HG03571 (cell line): Measurements from ENCODE around the gene CTSD.

Experiments used
- ATAC-seq: cut with Tn5 transposase; IDR thresholded peaks from one replicate; pipeline ENCODE4 v1.9.1; 2021; ENCODE audit not compliant: unreplicated experiment

The CTSD gene

DNA sequence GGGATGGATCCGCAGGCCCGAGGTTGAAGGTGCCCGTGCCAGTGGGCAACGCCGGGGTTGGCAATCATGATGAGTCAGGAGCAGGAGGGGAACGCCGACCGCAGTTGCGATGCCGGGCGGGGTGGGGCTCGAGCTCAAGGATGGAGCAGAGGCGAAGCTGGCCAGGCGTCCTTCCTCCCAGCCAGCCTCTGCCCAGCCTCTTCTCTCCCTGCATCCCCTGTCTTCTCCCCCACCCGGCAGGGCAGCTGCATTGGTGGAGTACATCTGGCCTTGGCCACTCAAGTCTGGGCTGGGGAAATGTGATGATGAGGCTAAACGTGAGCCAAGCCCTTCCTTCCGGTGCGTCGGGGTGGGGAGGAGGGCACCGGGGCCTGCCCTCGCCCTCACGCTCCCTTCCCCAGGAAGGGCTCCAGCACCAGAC lies 17.2 kb downstream of the CTSD start:
- no peak for ATAC-seq

DNA sequence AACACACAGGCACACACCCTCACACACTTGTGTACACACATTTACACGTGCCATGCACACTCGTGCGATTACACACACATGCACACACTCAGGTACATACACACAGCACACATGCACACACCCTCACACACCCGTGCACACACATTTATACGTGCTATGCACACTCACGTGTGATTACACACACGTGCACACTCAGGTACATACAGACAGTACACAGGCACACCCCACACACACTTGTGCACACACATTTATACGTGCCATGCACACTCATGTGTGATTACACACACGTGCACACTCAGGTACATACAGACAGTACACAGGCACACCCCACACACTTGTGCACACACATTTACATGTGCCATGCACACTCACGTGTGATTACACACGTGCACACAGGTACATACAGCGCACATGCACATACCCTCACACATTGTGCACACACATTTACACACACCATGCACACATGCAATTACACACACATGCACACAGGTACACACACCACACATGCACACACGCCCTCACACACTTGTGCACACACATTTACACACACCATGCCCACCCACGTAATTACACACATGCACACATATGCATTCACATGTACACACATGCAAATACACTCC lies 17.9 kb downstream of the CTSD start:
- no peak for ATAC-seq

DNA sequence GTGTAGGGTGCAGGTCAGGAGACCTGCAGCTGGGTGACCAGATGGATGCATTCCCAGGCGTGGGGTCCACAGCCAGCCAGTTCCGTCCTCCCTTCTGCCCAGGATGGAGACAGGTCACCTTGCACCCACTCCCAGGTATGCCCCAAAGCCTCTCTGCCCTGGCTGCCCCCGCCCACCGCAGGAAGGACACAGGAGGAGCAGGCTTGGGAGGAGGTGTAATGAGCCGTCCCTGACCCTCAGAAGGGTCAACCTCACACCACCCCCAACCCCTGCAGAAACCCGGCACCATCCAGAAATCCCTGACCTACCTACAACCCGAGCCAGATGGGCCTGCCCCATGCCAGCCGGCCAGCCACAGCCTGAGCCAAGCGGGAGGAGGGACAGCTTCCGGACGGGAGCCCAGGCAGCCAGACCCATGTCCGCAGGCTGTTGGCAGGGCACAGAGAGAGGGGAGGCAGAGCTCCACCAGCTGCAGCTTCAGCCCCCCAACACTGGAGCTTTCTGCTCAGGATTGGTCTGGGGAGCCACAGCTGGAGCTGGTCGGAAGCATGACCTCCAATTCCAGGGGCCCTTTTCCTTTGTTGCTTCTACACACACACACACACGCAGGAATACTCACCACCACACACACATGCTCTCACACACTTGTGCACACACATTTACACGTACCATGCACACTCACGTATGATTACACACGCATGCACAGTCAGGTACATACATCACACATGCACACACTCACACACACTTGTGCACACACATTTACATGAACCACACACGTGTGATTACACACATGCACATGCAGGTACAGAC lies 18.6 kb downstream of the CTSD start:
- ATAC-seq = no peak

GRCh38 chr11:1744137-1744886 lies 19.4 kb downstream of the CTSD start:
- no peak for ATAC-seq

- ATAC-seq = no peak
Observed at GRCh38 chr11:1743585-1744136, 20.1 kb downstream of the CTSD start.

GRCh38 chr11:1742869-1743584 lies 20.7 kb downstream of the CTSD start:
- ATAC-seq = no peak

DNA sequence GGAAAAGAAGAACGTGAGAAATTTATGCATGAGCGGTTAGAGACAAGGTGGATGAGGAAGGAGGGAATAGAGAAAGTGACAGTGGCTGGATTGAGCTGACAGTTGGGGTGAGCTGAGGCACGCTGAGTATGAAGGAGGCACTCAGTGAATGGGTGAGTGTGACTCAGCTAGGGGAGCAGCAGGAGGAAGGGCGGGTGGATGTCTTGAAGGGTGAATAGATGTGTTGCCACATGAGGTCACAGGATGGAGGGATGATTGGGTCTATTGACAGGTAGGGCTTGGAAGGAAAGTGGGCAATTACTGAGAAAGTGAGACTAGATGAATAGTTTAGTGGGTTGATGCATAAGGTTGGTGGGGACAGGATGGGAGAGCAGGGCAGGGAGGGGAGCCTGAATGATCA lies 21.4 kb downstream of the CTSD start:
- ATAC-seq = no peak

GRCh38 chr11:1741741-1742140 lies 22.0 kb downstream of the CTSD start:
- ATAC-seq = no peak

- no peak for ATAC-seq
Observed at GRCh38 chr11:1740786-1741530, 22.8 kb downstream of the CTSD start.

DNA sequence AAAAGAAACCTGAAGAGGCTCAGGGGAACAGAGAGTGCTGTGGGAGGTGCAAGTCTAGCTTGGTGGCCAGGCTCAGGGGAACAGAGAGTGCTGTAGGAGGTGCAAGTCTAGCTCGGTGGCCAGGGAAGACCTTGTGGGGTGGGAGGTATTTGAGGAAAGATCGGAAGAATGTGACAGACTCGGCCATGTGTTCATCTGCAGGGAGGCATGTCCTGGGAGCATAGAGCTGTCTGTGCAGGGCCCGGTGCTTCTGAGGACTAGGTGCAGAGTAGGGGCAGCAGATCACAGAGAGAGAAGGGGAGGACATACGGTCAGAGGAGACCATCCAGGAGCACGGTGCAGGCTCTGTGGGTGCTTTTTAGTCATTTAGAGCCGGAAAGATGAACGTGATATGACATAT lies 24.2 kb downstream of the CTSD start:
- ATAC-seq = no peak

GRCh38 chr11:1738380-1738779 lies 25.3 kb downstream of the CTSD start:
- no peak for ATAC-seq

DNA sequence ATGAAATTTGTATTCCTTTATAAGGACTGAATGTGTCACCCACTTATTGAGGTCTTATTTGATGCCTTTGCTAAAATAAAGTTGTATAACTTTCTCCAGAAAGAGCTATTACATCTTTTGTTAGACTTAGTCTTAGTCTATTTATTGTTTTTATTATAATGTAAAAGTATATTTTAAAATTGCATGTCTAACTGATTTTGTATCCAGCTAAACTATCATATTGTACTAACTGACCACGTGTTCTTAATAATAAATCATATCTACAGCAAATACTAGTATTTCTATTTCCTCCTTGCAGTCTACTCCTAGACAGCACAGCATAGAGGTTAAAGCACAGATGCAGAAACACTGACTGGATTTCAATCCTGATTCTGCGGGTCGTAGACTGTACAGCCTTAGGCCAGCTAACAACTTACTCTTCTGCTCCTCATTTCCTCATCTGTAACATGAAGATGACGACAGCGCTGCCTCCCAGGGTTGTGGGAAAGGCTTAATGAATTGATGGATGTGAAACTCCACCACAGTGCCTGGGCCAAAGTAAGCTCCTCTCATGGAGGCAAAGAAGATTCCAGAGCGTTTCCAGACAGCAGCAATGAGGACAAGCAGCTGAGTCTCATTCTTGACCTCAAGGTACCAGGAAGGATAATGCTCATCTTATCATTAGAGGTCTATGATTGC lies 26.5 kb downstream of the CTSD start:
- ATAC-seq = no peak

- no peak for ATAC-seq
Observed at GRCh38 chr11:1736447-1736992, 27.2 kb downstream of the CTSD start.

DNA sequence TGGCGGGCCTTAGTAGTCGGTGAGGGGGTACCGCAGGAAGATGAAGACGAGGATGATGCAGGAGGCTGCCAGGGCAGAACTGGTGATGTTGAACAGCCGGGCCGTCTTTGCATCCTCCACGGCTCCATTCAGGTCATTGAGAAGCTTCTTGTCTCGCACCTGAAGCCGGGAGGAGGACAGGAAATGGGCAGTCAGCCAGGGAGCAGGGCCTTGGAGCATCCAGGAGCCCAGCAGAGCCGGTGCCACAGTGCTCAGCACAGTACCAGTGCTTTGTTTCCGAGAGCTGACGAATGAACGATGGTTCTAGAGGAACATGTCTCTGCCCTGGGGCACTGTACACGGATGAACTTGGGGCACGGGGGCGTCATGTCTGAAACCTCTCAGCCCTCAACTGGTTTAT lies 28.5 kb downstream of the CTSD start:
- no peak for ATAC-seq

- ATAC-seq = no peak
Observed at GRCh38 chr11:1734641-1735081, 29.1 kb downstream of the CTSD start.

GRCh38 chr11:1733716-1734640 lies 29.7 kb downstream of the CTSD start:
- no peak for ATAC-seq

- no peak for ATAC-seq
Observed at GRCh38 chr11:1733009-1733715, 30.6 kb downstream of the CTSD start.
